Pancreas (tissue), 10 donors: Measurements from ENCODE around the gene NAP1L5. TPM values are rescaled to one million over a fixed set of nuclear protein-coding genes. Genes with fewer than 3 reads are reported as not detected.

ENCODE experiments used
- ATAC-seq, 4 donors: fragments of 200-7000 bp; cut with Tn5 transposase; one replicate each; pipeline versions ENCODE4 v1.8.0 to v1.9.1; 2020; ENCODE audit warnings: mild to moderate bottlenecking in 4 of 4, moderate library complexity in 4 of 4
- DNase-seq, 6 donors: peaks; one replicate each; pipeline ENCODE4 v3.0.0-alpha.2; 2020
- FAIRE-seq: peaks from 2 replicates; lab custom pipeline; 2012; peaks lifted over from hg19 to GRCh38; lab: Jason Lieb, UNC
- H3K27ac ChIP-seq, 4 donors: fragments of 200-600 bp; sonication (generic); 1 replicate in 3 of 4; 2 replicates in 1 of 4; pipeline versions ENCODE4 v1.5.0 to v1.8.0; 2020
- H3K27me3 ChIP-seq, 4 donors: fragments of 200-600 bp; one replicate each; pipeline ENCODE4 v1.8.0; 2021
- H3K36me3 ChIP-seq, 3 donors: fragments of 200-600 bp; sonication (generic) in 1 of 3; one replicate each; pipeline versions ENCODE4 v1.5.0 to v1.8.0; 2020 to 2021
- H3K4me1 ChIP-seq, 3 donors: fragments of 200-600 bp; one replicate each; pipeline ENCODE4 v1.8.0; 2021
- H3K4me3 ChIP-seq, 4 donors: fragments of 200-600 bp; sonication (generic) in 2 of 4; one replicate each; pipeline versions ENCODE4 v1.5.0 to v1.8.0; 2020 to 2021
- H3K9me3 ChIP-seq, 4 donors: fragments of 200-600 bp; one replicate each; pipeline ENCODE4 v1.8.0; 2021
- CTCF ChIP-seq, 4 donors: fragments of 200-600 bp; sonication (generic) in 3 of 4; IDR thresholded peaks; one replicate each; pipeline versions ENCODE4 v1.5.0 to v1.8.0; 2021; ENCODE audit warnings: antibody characterized with exemption in 4 of 4
- WGBS, 2 donors: extraction: QIAGEN DNeasy Blood & Tissue Kit; methylation state at CpG; one replicate each; pipeline ENCODE4 v1.1.7; 2013; 5-methylcytosine and 5-hydroxymethylcytosine counted together
- intact Hi-C, 3 donors: fragments of 100-400 bp; cut with DNase I; formaldehyde crosslinking; loops; one replicate each; pipeline versions ENCODE4 v1.11.1 to v1.14.2; 2022
- polyA plus RNA-seq, 2 donors: library from polyadenylated mRNA; stranded (reverse); fragments of 200-250 nt; gene quantifications; one replicate each; pipeline ENCODE4 v1.2.3, GENCODE V29; 2013
- total RNA-seq, 6 donors: library from RNA; stranded (reverse); fragmentation: NEBNext Ultra II Directional in 4 of 6; extraction: Animal tissue kit (Norgen Biotek cat#: 25700) in 4 of 6; gene quantifications; one replicate each; pipeline versions ENCODE4 v1.2.1 to v1.2.4, GENCODE V29; 2021 to 2023
- donor health status: healthy with polysubstance abuse.
- donor health status: DM: no; HTN: no; CAD: no; lungs with moderate emphysema.
- donor health status: DM: no; HTN: no; CAD: no.
- donor health status: control.
- donor health status: control.
- donor health status: Bipolar disorder and iron deficiency.
- donor health status: DM: yes; HTN: yes; CAD: no.
- donor health status: DM: no; HTN: no; CAD: no.
- donor health status: DM: no; HTN: no; CAD: no.
- donor health status: DM: yes; HTN: yes; CAD: no.

NAP1L5 gene
- total and polyA plus RNA-seq, 8 donors = 0.94 to 13.2 (median 2.1) TPM

DNA sequence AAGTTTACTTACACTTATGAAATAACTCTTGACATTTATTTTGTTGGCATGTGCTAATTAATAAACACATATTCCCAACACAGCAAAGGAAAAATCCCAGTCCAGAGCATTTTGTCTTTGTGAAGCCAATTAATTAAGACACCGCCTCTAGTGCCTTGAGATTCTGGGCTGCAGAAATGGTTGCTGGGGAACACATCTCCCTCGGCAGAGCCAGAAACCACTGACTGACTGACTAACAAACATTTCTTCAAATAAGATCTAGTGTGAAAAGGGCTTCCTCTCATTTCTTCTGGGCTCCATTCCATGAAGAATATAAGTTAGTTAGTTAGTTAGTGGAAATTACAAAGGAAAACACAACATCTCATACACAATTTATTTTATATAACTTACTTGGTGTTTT lies 28.4 kb upstream of the NAP1L5 start:
- H3K27me3 ChIP-seq = no peaks in the 10 kb centered on the region
- H3K9me3 ChIP-seq = no peaks in the 10 kb centered on the region
- no peak overlapping the region for H3K4me3 ChIP-seq
- H3K27ac ChIP-seq = no peak overlapping the region
- no peak for TF ChIP-seq CTCF (IDR thresholded peaks at IDR 0.05)
- intact Hi-C loops = no loop called here
- no peaks in the 10 kb centered on the region for H3K4me1 ChIP-seq
- WGBS, 2 donors = 95% methylated on average over 2 of the region's 2 CpGs
- H3K36me3 ChIP-seq = peaks cover 0 to 39% (median 28%) of the 10 kb centered on the region in 3 donors
- no peak for ATAC-seq
- no peak for FAIRE-seq
- no peak for DNase-seq

DNA sequence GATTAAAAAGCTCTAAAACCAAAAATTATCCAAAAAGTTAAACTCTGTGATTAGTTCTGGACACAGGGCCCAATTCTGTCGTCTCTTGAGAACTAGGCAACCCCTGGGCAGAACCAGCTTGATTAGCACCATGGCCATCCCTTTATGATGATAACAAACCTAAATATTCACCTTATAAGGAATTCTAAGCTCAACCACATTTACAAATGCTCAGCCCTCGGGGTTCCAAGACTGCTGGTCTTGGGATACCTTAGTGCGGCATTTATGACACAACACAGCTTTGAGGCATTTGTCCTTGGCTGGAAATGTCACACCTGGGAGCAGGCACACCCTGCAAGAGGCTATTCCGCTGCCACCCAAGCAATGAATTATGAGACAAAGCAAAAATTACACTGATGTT lies 27.5 kb upstream of the NAP1L5 start:
- WGBS, 2 donors = 94 to 96% methylated on average over 4 of the region's 4 CpGs
- Histone ChIP-seq H3K4me3 (no peak overlapping the region), H3K27me3 (no peaks in the 10 kb centered on the region), H3K36me3 (peaks cover 0 to 31% (median 19%) of the 10 kb centered on the region in 3 donors), H3K9me3 (no peaks in the 10 kb centered on the region), H3K4me1 (no peaks in the 10 kb centered on the region), H3K27ac (no peak overlapping the region)
- ATAC-seq (no peak), DNase-seq (no peak), FAIRE-seq (no peak)
- TF ChIP-seq CTCF (IDR thresholded peaks at IDR 0.05) = no peak
- intact Hi-C loops = no loop called here

DNA sequence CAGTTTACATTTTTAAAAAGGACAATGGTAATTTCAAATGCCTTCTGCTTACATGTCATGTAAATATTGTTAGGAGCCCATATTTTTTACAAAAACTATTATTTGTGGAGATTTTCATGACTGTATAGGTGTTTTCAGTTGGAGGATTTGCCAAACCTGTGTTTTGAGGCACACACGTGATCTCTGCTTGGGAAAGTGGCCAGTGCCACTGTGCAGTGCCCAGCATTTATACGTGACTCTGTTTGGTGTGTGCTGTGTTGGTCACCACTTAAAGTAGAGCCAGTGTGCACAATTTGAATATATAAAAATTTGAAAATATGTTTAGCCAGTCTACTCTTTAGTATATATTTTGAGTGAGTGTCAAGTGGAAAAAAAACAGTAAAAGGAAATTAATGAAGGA lies 26.8 kb upstream of the NAP1L5 start:
- TF ChIP-seq CTCF (IDR thresholded peaks at IDR 0.05) = no peak
- ATAC-seq (no peak), DNase-seq (no peak), FAIRE-seq (no peak)
- Histone ChIP-seq H3K36me3 (peaks cover 0 to 25% (median 18%) of the 10 kb centered on the region in 3 donors), H3K27me3 (no peaks in the 10 kb centered on the region), H3K4me3 (no peak overlapping the region), H3K4me1 (no peaks in the 10 kb centered on the region), H3K9me3 (no peaks in the 10 kb centered on the region), H3K27ac (no peak overlapping the region)
- WGBS, 2 donors = 87 to 91% methylated on average over 2 of the region's 2 CpGs
- intact Hi-C loops = no loop called here

DNA sequence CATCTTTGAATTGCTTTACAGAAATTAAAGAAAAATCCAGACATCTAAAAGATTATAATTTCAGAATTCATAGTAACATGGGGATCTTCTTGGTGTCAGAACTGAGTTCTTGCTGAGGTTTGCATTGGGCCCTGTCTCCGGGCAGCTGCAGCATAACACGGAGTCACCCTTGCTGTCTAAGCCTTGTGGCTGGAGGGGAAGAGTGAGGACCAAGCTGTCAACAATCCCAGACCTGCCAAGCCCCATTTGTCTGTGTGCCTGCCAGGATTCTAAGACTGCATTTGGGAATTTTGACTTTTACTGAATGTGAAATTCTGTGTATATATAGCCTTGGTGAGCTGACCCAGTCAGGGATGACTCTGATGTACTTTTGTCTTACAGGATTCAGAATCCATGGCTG lies 25.2 kb upstream of the NAP1L5 start:
- Histone ChIP-seq H3K27me3 (no peaks in the 10 kb centered on the region), H3K4me1 (no peaks in the 10 kb centered on the region), H3K4me3 (no peak overlapping the region), H3K36me3 (peaks cover 0 to 13% (median 12%) of the 10 kb centered on the region in 3 donors), H3K27ac (no peak overlapping the region), H3K9me3 (no peaks in the 10 kb centered on the region)
- intact Hi-C loops = no loop called here
- TF ChIP-seq CTCF (IDR thresholded peaks at IDR 0.05) = no peak
- no peak for ATAC-seq
- no peak for FAIRE-seq
- no peak for DNase-seq
- WGBS, 2 donors = 95 to 96% methylated on average over 2 of the region's 2 CpGs

GRCh38 chr4:88722276-88722780 lies 24.7 kb upstream of the NAP1L5 start:
- no peaks in the 10 kb centered on the region for H3K9me3 ChIP-seq
- 94 to 95% methylated on average over 10 of the region's 10 CpGs for WGBS, 2 donors
- no peak for ATAC-seq
- H3K36me3 ChIP-seq = peaks cover 0 to 10% (median 9%) of the 10 kb centered on the region in 3 donors
- no peak for DNase-seq
- FAIRE-seq = no peak
- no peak overlapping the region for H3K4me3 ChIP-seq
- H3K27me3 ChIP-seq = no peaks in the 10 kb centered on the region
- no peak for TF ChIP-seq CTCF (IDR thresholded peaks at IDR 0.05)
- intact Hi-C loops = no loop called here
- H3K4me1 ChIP-seq = no peaks in the 10 kb centered on the region
- H3K27ac ChIP-seq = no peak overlapping the region
